Activated CD4-positive, alpha-beta T cell treated with anti-CD3 and anti-CD28 coated beads for 4 hours (primary cell): Measurements from ENCODE around the gene AMDHD2.
"Not testable (repeated sequence)": the region's sequence is repeated elsewhere in the genome, so short reads cannot be mapped to it uniquely, and the experiment has no call there.

Source experiments
- DNase-seq, 2 donors: peaks; one replicate each; pipeline ENCODE4 v3.0.0-alpha.2; 2020

The AMDHD2 gene

DNA sequence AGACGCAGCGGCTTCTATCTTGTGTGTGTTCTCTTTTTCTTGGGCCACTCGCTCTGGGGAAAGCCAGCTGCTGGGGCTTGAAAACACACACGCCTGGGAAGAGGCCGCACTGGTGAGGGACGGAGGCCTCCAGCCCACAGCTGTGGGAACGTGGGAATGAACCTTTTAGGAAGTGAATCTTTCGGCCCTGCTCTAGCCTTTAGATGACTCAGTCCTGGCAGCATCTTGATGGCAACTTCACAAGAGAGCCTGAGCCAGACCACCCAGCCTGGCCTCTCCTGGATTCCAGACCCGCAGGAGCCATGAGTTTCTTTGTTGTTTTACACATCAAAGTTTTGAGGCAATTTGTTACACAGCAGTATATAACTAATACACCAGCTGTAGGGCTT lies 15.4 kb downstream of the AMDHD2 start:
- DNase-seq, result no peak

- DNase-seq, result peak; percentile 89 to 94
These were observed 17.5 kb downstream of the AMDHD2 start, which contains the start of gene PDPK1 for GRCh38 chr16:2537451-2538379. PDPK1 (plus strand) TSS chr16:2538021; CDS start chr16:2538113, 92 bp downstream.

DNA sequence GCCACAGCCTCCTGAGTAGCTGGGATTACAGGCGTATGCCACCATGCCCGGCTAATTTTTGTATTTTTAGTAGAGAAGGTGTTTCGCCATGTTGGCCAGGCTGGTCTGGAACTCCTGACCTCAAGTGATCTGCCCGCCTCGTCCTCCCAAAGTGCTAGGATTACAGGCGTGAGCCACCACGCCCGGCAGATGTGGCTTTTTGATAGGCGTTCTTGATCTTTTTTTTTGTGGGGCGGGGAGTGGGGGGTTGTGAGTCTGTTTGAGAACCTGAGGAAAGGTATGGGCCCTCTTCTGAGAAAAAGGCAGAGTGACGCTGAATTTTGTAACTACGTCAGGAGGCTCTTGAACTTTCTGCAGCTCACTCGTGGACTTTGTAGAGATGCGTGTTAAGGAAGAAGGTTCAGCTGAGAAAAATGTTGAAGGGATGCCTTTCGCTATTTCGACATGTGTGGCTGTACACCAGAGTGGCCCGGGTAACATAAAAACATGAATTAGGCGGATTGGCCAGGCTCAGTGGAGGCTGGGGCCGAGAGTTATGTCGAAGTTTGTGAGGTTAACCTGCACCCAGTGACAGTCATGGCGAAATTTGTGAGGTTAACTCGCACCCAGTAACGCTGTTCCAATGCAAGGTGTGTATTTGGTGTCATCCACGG lies 19.1 kb downstream of the AMDHD2 start:
- not testable (repeated sequence) for DNase-seq

GRCh38 chr16:2539845-2540458 lies 19.8 kb downstream of the AMDHD2 start:
- DNase-seq, result not testable (repeated sequence)

DNA sequence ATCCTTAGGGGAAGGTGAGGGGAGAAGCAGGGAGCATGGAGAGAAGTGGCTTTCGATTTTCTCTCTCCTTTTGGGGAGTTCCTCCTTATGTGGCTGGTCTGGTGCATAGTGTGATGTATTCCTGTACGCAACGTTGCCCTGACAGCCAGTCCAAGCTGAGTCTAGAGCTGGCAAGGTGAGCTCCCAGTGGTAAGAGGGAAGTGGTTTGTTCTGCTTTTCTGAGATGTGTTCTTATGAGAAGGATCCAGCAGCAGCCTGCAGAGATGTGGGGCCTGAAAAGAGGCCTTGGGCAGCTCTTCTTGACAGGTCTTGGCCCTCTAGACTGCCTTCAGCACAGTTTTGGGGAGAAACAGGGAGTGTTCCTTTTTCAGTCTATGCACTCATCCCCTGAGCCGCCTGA lies 20.7 kb downstream of the AMDHD2 start:
- not testable (repeated sequence) for DNase-seq

DNA sequence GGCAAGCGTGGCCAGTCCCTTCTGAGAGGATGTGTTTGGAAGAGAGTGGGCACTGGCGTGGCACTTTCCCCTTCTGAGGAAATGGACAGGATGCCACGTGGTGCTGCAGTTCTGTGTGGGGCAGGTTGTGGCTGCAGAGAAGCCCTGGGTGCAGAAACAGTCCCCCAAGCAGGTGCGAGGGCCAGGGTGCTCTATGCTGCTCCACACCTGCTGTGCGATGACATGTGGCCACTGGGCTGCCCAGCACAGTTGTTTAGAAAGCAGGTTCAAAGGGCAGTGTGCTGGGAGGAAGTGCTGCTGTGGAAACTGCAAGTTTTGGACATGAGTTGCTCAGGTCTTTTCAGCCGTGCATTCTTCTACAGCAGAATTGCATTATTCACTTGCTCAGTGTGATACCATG lies 21.2 kb downstream of the AMDHD2 start:
- not testable (repeated sequence) for DNase-seq

- DNase-seq, result not testable (repeated sequence)
These were observed 23.6 kb downstream of the AMDHD2 start for GRCh38 chr16:2543771-2544170.

DNA sequence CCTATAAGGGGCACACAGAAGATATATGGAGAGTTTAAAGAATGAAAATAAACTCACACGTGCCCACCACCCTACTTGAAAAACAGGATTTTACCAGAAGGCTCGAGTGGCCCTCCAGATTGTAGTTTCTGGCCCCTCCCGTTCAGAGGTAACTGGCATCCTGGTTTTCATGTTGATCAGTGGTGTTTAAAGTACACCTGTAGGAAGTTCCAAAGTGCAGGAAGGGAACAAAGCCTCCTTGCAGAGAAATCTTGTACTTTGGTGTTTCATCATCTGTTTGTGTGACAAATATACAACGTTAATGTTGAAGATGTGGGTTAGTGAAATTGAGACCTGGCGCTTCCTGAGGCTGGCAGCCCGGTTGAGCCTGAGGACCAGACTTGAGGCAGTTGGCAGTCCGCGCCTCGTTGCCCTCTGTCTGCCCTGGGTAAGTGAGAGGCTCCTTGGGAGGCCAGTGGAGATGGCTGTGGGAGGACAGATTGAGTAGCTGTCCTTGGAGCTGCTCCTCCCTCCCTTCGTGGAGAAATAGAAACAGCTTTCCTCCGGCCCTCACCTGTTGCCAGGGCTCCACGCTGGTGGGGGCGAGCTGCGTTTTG lies 30.2 kb downstream of the AMDHD2 start:
- DNase-seq, result not testable (repeated sequence)

DNA sequence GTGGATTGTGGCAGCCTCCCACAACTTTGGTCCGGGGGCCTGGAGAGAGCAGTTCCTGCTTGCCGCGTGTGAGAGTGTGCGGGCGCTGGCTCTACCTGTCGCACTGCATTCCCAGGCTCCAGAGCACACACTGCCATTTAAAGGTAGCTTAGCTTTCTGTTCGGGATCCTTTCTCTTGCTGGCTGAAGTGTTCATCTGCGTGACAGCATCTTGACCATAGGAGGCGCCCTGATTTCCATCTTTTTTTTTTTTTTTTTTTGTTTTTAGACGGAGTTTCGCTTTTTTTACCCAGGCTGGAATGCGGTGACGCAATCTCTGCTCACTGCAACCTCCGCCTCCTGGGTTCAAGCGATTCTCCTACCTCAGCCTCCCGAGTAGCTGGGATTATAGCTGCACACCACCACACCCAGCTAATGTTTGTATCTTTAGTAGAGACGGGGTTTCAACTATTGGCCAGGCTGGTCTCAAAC lies 31.3 kb downstream of the AMDHD2 start:
- DNase-seq, result peak in 1 of 2 donors; percentile 0

DNA sequence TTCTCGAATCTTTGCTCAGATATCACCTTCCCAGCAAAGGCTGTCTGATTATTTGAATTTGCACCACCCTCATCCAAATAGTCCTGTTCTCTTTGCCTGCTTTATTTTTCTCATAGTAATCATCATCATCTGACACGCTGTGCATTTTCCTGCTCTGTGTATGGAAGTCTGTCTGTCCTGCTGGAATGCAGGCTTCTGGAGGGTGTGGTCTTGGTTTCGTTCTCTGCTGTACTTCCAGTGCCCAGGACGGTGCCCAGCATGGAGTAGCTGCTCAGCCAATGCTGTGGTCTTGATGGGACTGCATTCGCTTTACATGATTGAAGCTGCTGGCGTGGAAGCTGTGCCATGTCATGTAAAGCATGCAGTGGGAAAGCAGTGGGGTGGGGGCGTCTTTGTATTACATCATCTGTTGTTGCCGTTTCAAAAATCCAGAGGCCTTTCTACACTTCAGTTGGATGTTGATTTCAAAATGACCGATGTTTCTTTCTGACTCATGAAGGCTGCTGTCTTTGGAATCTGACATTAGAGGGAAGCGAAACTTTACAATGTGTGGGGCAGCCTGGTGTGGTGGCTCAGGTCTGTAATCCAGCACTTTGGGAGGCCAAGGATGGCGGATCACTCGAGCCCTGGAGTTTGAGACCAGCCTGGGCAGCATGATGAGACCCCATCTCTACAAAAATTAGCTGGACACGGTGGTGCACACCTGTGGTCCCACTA lies 34.7 kb downstream of the AMDHD2 start:
- DNase-seq, result not testable (repeated sequence)

DNA sequence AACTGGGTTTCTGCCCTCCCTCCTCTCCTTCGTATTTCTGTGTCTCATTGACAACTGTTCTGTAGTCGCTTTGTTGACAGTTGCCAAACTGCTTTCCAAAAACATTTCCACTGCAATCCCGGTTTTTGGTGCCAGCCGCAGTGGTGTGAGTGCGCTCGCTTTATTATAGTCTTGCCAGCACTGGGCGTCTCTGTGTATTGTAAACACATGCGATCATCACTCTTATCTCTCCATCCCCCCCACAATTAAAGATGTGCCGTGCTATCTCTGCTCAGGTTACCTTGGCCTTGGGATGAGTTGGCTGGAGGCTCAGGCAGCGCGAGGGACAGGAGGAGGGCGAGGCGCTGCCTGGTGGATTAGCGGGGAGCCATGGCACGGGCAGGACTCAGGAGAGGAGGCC lies 37.0 kb downstream of the AMDHD2 start:
- DNase-seq, result not testable (repeated sequence)

DNA sequence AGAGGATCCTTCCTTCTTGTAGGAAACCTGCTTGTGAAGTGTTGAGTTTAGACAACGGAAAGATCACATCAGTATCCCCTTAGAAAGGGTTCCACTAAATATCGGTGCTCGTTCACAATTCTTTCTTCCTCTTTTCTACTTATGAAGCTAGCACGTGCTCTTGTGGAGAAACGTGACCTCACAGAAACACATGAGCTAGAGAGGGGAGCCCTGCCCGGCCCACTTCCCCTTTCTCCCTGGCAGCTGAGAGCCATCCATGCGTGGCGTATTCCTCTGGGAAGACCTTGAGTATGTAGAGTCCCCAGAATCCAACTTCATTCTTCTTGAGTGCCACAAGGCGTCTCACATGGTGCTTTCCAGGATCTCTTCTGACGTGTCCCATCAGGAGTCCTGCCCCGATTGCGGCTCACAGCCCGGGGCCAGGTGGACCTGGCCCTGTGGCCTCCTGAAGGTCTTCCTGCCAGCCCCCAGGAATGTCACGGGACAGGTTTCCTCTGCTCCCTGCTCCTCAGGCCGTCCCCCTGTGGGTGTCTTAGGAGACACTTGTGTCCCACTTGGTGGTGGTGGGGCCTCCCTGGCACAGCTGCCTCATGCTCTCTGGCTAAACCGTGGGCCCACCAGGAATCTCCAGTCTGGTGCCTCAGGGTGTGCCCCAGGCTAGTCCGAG lies 40.1 kb downstream of the AMDHD2 start:
- DNase-seq, result not testable (repeated sequence)

- peak; percentile 46 to 58 for DNase-seq
These were observed 40.6 kb downstream of the AMDHD2 start for GRCh38 chr16:2560798-2561133.

GRCh38 chr16:2567506-2567905 lies 47.3 kb downstream of the AMDHD2 start:
- not testable (repeated sequence) for DNase-seq

- DNase-seq, result not testable (repeated sequence)
These were observed 48.4 kb downstream of the AMDHD2 start for GRCh38 chr16:2568573-2568972.

DNA sequence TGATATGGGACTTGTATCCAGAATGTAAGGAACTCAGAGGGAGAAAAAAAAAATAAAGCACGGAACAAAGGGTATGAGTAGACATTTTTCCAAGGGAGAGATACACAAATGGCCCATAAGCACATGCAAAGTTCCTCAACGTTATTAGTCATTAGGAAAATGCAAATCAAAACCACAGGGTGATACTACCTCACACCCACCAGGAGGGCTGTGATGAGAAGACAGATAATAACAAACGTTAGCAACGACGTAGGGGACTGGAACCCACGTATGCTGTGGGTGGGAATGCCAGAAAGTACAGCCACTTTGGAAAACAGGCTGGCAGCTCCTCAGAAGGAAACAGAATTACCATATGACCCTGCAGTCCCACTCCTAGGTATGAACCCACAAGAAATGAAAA lies 52.5 kb downstream of the AMDHD2 start:
- DNase-seq, result not testable (repeated sequence)

- DNase-seq, result not testable (repeated sequence)
These were observed 55.7 kb downstream of the AMDHD2 start for GRCh38 chr16:2575839-2576238.

DNA sequence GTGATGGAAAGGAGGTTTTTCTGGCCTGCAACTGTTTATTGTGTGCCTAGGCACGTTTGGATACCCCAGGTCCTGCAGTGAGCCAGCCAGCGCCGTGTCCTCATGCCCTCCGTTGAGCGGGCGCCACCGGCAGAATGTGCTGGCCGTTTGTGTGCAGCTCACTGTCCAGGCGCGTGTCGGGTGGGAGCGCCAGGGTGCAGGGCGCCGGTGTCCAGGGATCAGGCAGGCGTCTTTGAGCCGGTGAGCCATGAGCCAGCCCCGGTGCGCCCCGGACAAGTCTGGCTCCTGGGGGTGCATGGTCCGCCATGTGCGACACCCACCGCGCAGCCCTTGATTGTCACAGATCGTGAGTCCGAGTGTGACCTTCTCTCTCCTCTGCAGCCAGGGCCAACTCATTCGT lies 56.9 kb downstream of the AMDHD2 start:
- DNase-seq, result not testable (repeated sequence)

DNA sequence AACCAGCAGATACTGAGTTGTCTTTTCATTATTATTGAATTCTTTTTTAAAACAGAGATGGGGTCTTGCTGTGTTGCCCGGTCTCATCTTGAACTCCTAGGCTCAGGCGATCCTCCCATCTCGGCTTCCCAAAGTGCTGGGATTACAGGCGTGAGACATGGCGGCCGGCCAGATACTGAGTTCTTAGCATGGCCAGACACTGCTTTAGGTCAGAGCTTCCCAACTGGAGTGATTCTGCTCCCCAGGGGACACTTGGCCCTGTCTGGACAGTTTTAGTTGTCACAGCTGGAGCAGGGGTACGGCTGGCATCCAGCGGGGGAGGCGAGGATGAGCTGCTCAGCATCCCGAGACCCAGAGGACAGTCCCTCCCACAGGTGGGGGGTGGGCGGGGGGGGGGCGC lies 58.7 kb downstream of the AMDHD2 start:
- not testable (repeated sequence) for DNase-seq

GRCh38 chr16:2580143-2580542 lies 60.0 kb downstream of the AMDHD2 start:
- not testable (repeated sequence) for DNase-seq

- DNase-seq, result not testable (repeated sequence)
These were observed 60.6 kb downstream of the AMDHD2 start for GRCh38 chr16:2580818-2581217.
